ENCODE data around the gene GAD1. TPM values are rescaled to one million over a fixed set of nuclear protein-coding genes. Genes with fewer than 3 reads are reported as not detected.

GAD1 gene
- total RNA-seq, 1 donor from 2014 or later, result not detected

DNA sequence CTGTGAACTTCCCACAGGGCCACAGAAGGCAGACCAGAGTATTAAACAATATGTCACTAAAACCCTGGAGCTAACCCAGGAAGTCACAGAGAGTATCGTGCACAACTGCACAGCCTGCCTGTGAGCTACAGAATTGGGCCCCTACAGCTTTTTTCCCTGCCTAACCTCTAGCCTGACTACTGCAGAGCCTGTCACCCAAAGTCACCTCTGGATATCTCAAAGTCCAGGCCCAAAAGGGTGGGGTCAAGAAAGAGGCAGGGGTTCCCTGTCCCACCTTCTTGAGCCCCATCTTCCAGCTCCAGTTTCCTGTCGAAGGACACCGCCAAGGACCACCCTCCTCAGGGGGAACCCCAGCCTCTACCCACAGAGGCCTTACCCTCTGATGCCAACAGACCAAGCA lies 13.5 kb downstream of the GAD1 start:
- H3K4me1 Mint-ChIP-seq, result no peaks in the 10 kb centered on the region
- H3K4me3 Mint-ChIP-seq, result no peak overlapping the region
- H3K27ac Mint-ChIP-seq, result no peak overlapping the region
- H3K36me3 Mint-ChIP-seq (ENCODE audit: low read depth), result no peaks in the 10 kb centered on the region
- POLR2A ChIA-PET, result no interaction called here
- TF ChIP-seq, protein P1, sequence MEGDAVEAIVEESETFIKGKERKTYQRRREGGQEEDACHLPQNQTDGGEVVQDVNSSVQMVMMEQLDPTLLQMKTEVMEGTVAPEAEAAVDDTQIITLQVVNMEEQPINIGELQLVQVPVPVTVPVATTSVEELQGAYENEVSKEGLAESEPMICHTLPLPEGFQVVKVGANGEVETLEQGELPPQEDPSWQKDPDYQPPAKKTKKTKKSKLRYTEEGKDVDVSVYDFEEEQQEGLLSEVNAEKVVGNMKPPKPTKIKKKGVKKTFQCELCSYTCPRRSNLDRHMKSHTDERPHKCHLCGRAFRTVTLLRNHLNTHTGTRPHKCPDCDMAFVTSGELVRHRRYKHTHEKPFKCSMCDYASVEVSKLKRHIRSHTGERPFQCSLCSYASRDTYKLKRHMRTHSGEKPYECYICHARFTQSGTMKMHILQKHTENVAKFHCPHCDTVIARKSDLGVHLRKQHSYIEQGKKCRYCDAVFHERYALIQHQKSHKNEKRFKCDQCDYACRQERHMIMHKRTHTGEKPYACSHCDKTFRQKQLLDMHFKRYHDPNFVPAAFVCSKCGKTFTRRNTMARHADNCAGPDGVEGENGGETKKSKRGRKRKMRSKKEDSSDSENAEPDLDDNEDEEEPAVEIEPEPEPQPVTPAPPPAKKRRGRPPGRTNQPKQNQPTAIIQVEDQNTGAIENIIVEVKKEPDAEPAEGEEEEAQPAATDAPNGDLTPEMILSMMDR (IDR thresholded peaks at IDR 0.05), result no peak
- no peak for DNase-seq
- H3K27me3 Mint-ChIP-seq, result peaks cover 54% of the 10 kb centered on the region
- no peak for ATAC-seq (ENCODE audit: low read depth)
- H3K9me3 Mint-ChIP-seq, result no peaks in the 10 kb centered on the region
- intact Hi-C loops (cut with micrococcal nuclease), result no loop called here
- CTCF ChIA-PET, result no interaction called here

GRCh38 chr2:170831115-170831514 lies 14.4 kb downstream of the GAD1 start:
- H3K36me3 Mint-ChIP-seq (ENCODE audit: low read depth), result no peaks in the 10 kb centered on the region
- no peaks in the 10 kb centered on the region for H3K9me3 Mint-ChIP-seq
- ChIA-PET CTCF (no interaction called here), POLR2A (no interaction called here)
- intact Hi-C loops (cut with micrococcal nuclease), result no loop called here
- TF ChIP-seq, protein P1 (IDR thresholded peaks at IDR 0.05), result no peak
- peaks cover 48% of the 10 kb centered on the region for H3K27me3 Mint-ChIP-seq
- no peaks in the 10 kb centered on the region for H3K4me1 Mint-ChIP-seq
- no peak overlapping the region for H3K27ac Mint-ChIP-seq
- DNase-seq (no peak), ATAC-seq (ENCODE audit: low read depth) (no peak)
- H3K4me3 Mint-ChIP-seq, result no peak overlapping the region

DNA sequence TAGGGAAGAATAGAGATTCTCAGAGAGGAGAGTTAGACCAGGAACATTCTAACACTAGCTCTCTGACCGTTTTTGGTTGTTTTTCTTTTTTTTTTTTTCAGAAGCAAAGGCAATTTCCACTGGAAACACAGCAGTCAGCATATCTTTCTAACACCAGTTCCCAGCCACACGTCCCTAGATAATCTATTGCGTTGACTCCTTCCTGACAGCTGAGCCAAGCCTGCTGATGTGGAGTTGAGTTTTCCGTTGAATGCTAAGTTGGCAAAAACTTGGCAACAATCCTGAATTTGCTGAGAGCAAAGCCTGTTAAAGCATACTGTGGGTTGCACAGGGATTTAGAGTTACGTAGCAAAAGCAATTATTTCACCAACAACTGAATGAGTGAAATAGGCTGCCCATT lies 19.3 kb downstream of the GAD1 start:
- TF ChIP-seq, protein P1 (IDR thresholded peaks at IDR 0.05), result no peak
- ATAC-seq (ENCODE audit: low read depth) (no peak), DNase-seq (no peak)
- H3K4me1 Mint-ChIP-seq, result no peaks in the 10 kb centered on the region
- intact Hi-C loops (cut with micrococcal nuclease), result no loop called here
- CTCF ChIA-PET, result no interaction called here
- H3K9me3 Mint-ChIP-seq, result no peaks in the 10 kb centered on the region
- H3K36me3 Mint-ChIP-seq (ENCODE audit: low read depth), result no peaks in the 10 kb centered on the region
- H3K27me3 Mint-ChIP-seq, result peaks cover 23% of the 10 kb centered on the region
- no peak overlapping the region for H3K27ac Mint-ChIP-seq
- H3K4me3 Mint-ChIP-seq, result no peak overlapping the region
- POLR2A ChIA-PET, result no interaction called here

DNA sequence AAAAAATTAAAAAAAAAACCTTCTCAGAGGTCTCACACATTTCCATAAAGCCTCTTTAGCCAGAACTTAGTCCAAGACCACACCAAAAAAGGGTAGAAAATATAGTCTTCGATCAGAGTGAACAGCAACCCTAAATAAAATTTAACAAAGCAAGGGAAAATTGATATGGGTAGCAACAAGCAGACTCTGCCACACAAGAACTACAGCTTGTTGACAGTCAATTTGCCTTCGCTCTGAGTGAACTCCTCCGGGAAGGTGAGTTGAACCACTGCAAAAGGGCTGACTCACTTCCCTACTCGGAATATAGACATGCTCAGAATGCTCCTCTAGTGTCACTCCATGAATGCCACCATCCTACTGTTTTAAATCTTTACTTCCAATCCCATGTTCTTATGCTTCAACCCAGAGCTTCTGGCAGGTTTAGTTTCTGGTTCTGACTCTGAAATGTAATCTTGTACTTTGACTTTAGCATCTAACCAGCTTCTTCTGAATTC lies 24.1 kb downstream of the GAD1 start:
- ChIA-PET POLR2A (no interaction called here), CTCF (no interaction called here)
- intact Hi-C loops (cut with micrococcal nuclease), result no loop called here
- ATAC-seq (ENCODE audit: low read depth), result no peak
- DNase-seq, result no peak
- Mint-ChIP-seq H3K4me1 (no peaks in the 10 kb centered on the region), H3K27ac (no peak overlapping the region), H3K27me3 (peaks cover 20% of the 10 kb centered on the region), H3K4me3 (no peak overlapping the region), H3K36me3 (ENCODE audit: low read depth) (no peaks in the 10 kb centered on the region), H3K9me3 (no peaks in the 10 kb centered on the region)
- TF ChIP-seq, protein P1 (IDR thresholded peaks at IDR 0.05), result no peak

- POLR2A ChIA-PET, result no interaction called here
- Mint-ChIP-seq H3K27me3 (peaks cover 20% of the 10 kb centered on the region), H3K4me1 (no peaks in the 10 kb centered on the region), H3K4me3 (no peak overlapping the region), H3K9me3 (no peaks in the 10 kb centered on the region), H3K36me3 (ENCODE audit: low read depth) (no peaks in the 10 kb centered on the region), H3K27ac (no peak overlapping the region)
- no peak for ATAC-seq (ENCODE audit: low read depth)
- TF ChIP-seq, protein P1 (IDR thresholded peaks at IDR 0.05), result no peak
- intact Hi-C loops (cut with micrococcal nuclease), result no loop called here
- no peak for DNase-seq
- CTCF ChIA-PET, result no interaction called here
These were observed 26.1 kb downstream of the GAD1 start for GRCh38 chr2:170842785-170843184.
